ENCODE results near the gene MYLK4.

MYLK4 gene

GRCh38 chr6:2663123-2663522, 87.6 kb downstream of the MYLK4 start:
- no peak for DNase-seq

- no peak for DNase-seq
Observed at GRCh38 chr6:2661651-2662050, 89.1 kb downstream of the MYLK4 start.

GRCh38 chr6:2659882-2660281, 90.8 kb downstream of the MYLK4 start:
- DNase-seq, result no peak

GRCh38 chr6:2659381-2659780, 91.3 kb downstream of the MYLK4 start:
- no peak for DNase-seq

- no peak for DNase-seq
Observed at GRCh38 chr6:2658788-2659187, 91.9 kb downstream of the MYLK4 start.

- DNase-seq, result no peak
Observed at GRCh38 chr6:2656460-2657079, 94.2 kb downstream of the MYLK4 start.

GRCh38 chr6:2655844-2656433, 94.8 kb downstream of the MYLK4 start:
- DNase-seq, result no peak

- no peak for DNase-seq
Observed at GRCh38 chr6:2653369-2654032, 97.2 kb downstream of the MYLK4 start.

GRCh38 chr6:2652611-2653010, 98.1 kb downstream of the MYLK4 start:
- no peak for DNase-seq

- no peak for DNase-seq
Observed at GRCh38 chr6:2651961-2652360, 98.8 kb downstream of the MYLK4 start.

GRCh38 chr6:2651536-2651935, 99.2 kb downstream of the MYLK4 start:
- no peak for DNase-seq

- DNase-seq, result no peak
Observed at GRCh38 chr6:2646346-2646745, 104.4 kb downstream of the MYLK4 start.

GRCh38 chr6:2643935-2644539, 106.7 kb downstream of the MYLK4 start:
- no peak for DNase-seq

- DNase-seq, result no peak
Observed at GRCh38 chr6:2643130-2643529, 107.6 kb downstream of the MYLK4 start.

GRCh38 chr6:2641044-2641725, 109.5 kb downstream of the MYLK4 start:
- no peak for DNase-seq

GRCh38 chr6:2640551-2640950, 110.2 kb downstream of the MYLK4 start:
- DNase-seq, result no peak

GRCh38 chr6:2639896-2640295, 110.8 kb downstream of the MYLK4 start:
- DNase-seq, result no peak

GRCh38 chr6:2639167-2639566, 111.6 kb downstream of the MYLK4 start:
- no peak for DNase-seq

GRCh38 chr6:2636672-2637071, 114.0 kb downstream of the MYLK4 start:
- DNase-seq, result no peak

GRCh38 chr6:2635911-2636310, 114.8 kb downstream of the MYLK4 start:
- DNase-seq, result no peak

GRCh38 chr6:2634139-2634964, 116.4 kb downstream of the MYLK4 start:
- peak; percentile 16 to 85 (median 59) for DNase-seq

All from hypothalamus (tissue), 51 donors.